Stomach (tissue), 4 donors: ENCODE results near the gene FBN2.

Experiments used
- POLR2AphosphoS5 ChIP-seq, 3 donors: sonication (generic); formaldehyde crosslinking; IDR thresholded peaks; one replicate each; pipeline ENCODE4 v1.6.1; 2016; ENCODE audit warnings: antibody characterized with exemption in 3 of 3
- TF ChIP-seq, protein P1 (sequence below), 7 experiments: fragments of 450-650 bp in 4 of 7; fragments of 200-600 bp in 3 of 7; sonication (generic) in 3 of 7; IDR thresholded peaks; one replicate each; pipeline ENCODE4 v1.5.1; 2016 to 2019; ENCODE audit warnings: antibody characterized with exemption in 7 of 7, control low read depth in 2 of 7, mild to moderate bottlenecking in 1 of 7

DNA sequence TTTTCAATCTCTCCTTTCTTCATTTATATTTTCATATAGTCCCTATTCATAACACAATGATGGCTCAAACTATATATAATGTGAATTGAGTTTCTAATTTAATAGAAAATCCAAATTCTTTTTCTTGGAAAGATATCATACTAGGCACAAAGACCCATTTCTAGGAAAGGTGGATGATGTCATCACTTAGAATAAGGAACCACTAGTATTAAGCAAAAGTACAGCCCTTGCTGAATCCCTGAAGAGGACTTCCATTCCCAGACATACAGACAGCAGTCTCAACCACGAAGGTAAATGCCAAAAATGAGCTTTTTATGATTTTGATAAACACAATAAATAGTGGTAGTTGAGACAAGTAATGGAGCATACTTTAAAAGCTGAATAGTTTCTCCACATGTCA, 210.0 kb downstream of the FBN2 start:
- TF ChIP-seq, protein P1, sequence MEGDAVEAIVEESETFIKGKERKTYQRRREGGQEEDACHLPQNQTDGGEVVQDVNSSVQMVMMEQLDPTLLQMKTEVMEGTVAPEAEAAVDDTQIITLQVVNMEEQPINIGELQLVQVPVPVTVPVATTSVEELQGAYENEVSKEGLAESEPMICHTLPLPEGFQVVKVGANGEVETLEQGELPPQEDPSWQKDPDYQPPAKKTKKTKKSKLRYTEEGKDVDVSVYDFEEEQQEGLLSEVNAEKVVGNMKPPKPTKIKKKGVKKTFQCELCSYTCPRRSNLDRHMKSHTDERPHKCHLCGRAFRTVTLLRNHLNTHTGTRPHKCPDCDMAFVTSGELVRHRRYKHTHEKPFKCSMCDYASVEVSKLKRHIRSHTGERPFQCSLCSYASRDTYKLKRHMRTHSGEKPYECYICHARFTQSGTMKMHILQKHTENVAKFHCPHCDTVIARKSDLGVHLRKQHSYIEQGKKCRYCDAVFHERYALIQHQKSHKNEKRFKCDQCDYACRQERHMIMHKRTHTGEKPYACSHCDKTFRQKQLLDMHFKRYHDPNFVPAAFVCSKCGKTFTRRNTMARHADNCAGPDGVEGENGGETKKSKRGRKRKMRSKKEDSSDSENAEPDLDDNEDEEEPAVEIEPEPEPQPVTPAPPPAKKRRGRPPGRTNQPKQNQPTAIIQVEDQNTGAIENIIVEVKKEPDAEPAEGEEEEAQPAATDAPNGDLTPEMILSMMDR (IDR thresholded peaks at IDR 0.05): no peak
- no peak for TF ChIP-seq POLR2AphosphoS5 (IDR thresholded peaks at IDR 0.05)
